Astrocyte (in vitro differentiated cells and primary cell): Measurements from ENCODE around the gene ID1. TPM values are rescaled to one million over a fixed set of nuclear protein-coding genes. Genes with fewer than 3 reads are reported as not detected.
"Not testable (repeated sequence)": the region's sequence is repeated elsewhere in the genome, so short reads cannot be mapped to it uniquely, and the experiment has no call there.

Experiments
- DNase-seq: peaks from one replicate; pipeline ENCODE4 v3.0.0-alpha.2; 2010; ENCODE audit warnings: low read depth
- FAIRE-seq: peaks from 2 replicates; lab custom pipeline; 2011; peaks lifted over from hg19 to GRCh38; lab: Jason Lieb, UNC
- H2AFZ ChIP-seq: 2 replicates; pipeline ENCODE4 v1.6.0; 2012; ENCODE audit warnings: low read depth, low read length, inconsistent platforms
- H3K27ac ChIP-seq: 2 replicates; pipeline ENCODE4 v1.5.1; 2011; ENCODE audit warnings: low read depth, low read length, inconsistent platforms
- H3K27me3 ChIP-seq: 2 replicates; pipeline ENCODE4 v1.6.0; 2011; ENCODE audit warnings: low read length, inconsistent platforms; ENCODE audit not compliant: insufficient read depth
- H3K36me3 ChIP-seq: 2 replicates; pipeline ENCODE4 v1.5.1; 2011; ENCODE audit warnings: low read length, inconsistent platforms; ENCODE audit not compliant: insufficient read depth
- H3K4me1 ChIP-seq: 2 replicates; pipeline ENCODE4 v1.5.1; 2011; ENCODE audit warnings: low read length, inconsistent platforms; ENCODE audit not compliant: insufficient read depth
- H3K4me2 ChIP-seq: 2 replicates; pipeline ENCODE4 v1.6.0; 2012; ENCODE audit warnings: low read length, inconsistent platforms
- H3K4me3 ChIP-seq: 2 replicates; pipeline ENCODE4 v1.5.1; 2011; ENCODE audit warnings: low read depth, mild to moderate bottlenecking, low read length, inconsistent platforms; ENCODE audit not compliant: insufficient read depth
- H3K79me2 ChIP-seq: 2 replicates; pipeline ENCODE4 v1.6.0; 2012; ENCODE audit warnings: mild to moderate bottlenecking, low read length, inconsistent platforms; ENCODE audit not compliant: insufficient read depth
- H3K9ac ChIP-seq: 2 replicates; pipeline ENCODE4 v1.6.0; 2012; ENCODE audit warnings: mild to moderate bottlenecking, low read length, inconsistent platforms
- H3K9me3 ChIP-seq: 2 replicates; pipeline ENCODE4 v1.5.1; 2012; ENCODE audit warnings: low read depth, mild to moderate bottlenecking, low read length, inconsistent platforms; ENCODE audit not compliant: insufficient read depth
- H4K20me1 ChIP-seq: 2 replicates; pipeline ENCODE4 v1.6.0; 2012; ENCODE audit warnings: low read length, inconsistent platforms; ENCODE audit not compliant: insufficient read depth
- H3K27ac Mint-ChIP-seq: one replicate; pipeline ENCODE4 v1.8.0; 2021; ENCODE audit warnings: mild to moderate bottlenecking, mixed read lengths; ENCODE audit not compliant: unreplicated experiment
- H3K27me3 Mint-ChIP-seq: one replicate; pipeline ENCODE4 v1.8.0; 2021; ENCODE audit warnings: low read depth, mixed read lengths; ENCODE audit not compliant: unreplicated experiment
- H3K36me3 Mint-ChIP-seq: one replicate; pipeline ENCODE4 v1.8.0; 2021; ENCODE audit warnings: low read depth, mixed read lengths; ENCODE audit not compliant: unreplicated experiment
- H3K4me1 Mint-ChIP-seq: one replicate; pipeline ENCODE4 v1.8.0; 2021; ENCODE audit warnings: low read depth, mixed read lengths; ENCODE audit not compliant: unreplicated experiment
- H3K4me3 Mint-ChIP-seq: one replicate; pipeline ENCODE4 v1.8.0; 2021; ENCODE audit warnings: mild to moderate bottlenecking, moderate library complexity, mixed read lengths; ENCODE audit not compliant: unreplicated experiment
- H3K9me3 Mint-ChIP-seq: one replicate; pipeline ENCODE4 v1.8.0; 2021; ENCODE audit warnings: mild to moderate bottlenecking, mixed read lengths; ENCODE audit not compliant: unreplicated experiment
- EZH2 ChIP-seq: IDR thresholded peaks from 2 replicates; pipeline ENCODE4 v1.6.1; 2012; ENCODE audit warnings: mild to moderate bottlenecking, low read length, inconsistent platforms; ENCODE audit not compliant: insufficient read depth
- total RNA-seq: library from RNA; stranded (reverse); gene quantifications from 2 replicates; pipeline ENCODE4 v1.2.1, GENCODE V29; 2021
- TF ChIP-seq, protein P1 (sequence below): IDR thresholded peaks from 2 replicates; pipeline ENCODE4 v1.5.1; 2011; ENCODE audit warnings: low read depth, mild to moderate bottlenecking, inconsistent platforms, low read length, moderate library complexity; ENCODE audit not compliant: insufficient read depth

The ID1 gene
- total RNA-seq, 1 donor from 2014 or later = 73.7 TPM

GRCh38 chr20:31572701-31573554 is 32.2 kb upstream of the ID1 start:
- no peak for FAIRE-seq
- H2AFZ ChIP-seq = peak overlapping the region; percentile 35
- no peak for TF ChIP-seq EZH2
- TF ChIP-seq, protein P1, sequence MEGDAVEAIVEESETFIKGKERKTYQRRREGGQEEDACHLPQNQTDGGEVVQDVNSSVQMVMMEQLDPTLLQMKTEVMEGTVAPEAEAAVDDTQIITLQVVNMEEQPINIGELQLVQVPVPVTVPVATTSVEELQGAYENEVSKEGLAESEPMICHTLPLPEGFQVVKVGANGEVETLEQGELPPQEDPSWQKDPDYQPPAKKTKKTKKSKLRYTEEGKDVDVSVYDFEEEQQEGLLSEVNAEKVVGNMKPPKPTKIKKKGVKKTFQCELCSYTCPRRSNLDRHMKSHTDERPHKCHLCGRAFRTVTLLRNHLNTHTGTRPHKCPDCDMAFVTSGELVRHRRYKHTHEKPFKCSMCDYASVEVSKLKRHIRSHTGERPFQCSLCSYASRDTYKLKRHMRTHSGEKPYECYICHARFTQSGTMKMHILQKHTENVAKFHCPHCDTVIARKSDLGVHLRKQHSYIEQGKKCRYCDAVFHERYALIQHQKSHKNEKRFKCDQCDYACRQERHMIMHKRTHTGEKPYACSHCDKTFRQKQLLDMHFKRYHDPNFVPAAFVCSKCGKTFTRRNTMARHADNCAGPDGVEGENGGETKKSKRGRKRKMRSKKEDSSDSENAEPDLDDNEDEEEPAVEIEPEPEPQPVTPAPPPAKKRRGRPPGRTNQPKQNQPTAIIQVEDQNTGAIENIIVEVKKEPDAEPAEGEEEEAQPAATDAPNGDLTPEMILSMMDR = no peak

DNA sequence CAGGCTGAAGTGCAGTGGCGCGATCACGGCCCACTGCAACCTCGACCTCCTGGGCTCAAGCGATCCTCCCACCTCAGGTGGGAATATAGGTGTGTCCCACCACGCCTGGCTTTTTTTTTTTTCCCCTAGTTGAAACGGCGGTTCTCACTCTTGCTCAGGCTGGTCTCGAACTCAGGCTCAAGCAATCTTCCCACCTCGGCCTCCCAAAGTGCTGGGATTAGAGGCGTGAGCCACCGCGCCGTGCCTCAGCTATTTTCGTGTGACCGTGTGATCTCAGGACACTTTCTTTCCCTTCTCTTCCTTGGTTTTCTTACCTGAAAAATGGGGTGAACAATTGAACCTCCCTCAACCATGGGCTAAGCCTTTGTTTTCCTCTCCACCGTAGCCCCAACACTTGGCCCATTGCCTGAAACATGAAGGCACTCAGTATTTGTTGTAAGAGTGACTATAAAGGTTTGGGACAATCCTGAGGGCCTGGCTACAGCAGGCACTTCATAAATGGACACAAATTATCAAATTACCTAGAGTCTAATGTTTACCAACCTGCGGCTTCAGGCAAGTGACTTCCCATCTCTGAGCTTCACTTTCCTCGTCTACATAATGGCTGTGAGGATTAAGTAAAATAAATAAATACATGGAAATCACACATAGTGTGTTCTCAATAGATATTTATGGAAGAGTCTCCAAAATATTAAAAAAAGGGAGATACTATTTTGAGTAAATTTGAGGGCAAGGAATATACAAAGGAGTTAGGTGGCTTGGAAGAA is 31.4 kb upstream of the ID1 start:
- Histone ChIP-seq H3K79me2 (no peaks in the 10 kb centered on the region), H3K4me3 (peak overlapping the region; percentile 61), H4K20me1 (no peaks in the 10 kb centered on the region), H3K4me2 (peak overlapping the region; percentile 97), H3K4me1 (peaks cover 43% of the 10 kb centered on the region), H3K27ac (peak overlapping the region; percentile 83), H2AFZ (peak overlapping the region; percentile 35), H3K9ac (peak overlapping the region; percentile 82), H3K9me3 (no peaks in the 10 kb centered on the region), H3K27me3 (no peaks in the 10 kb centered on the region), H3K36me3 (no peaks in the 10 kb centered on the region)
- H3K9me3 Mint-ChIP-seq = no peaks in the 10 kb centered on the region
- DNase-seq = no peak
- H3K4me3 Mint-ChIP-seq = peak overlapping the region; percentile 79
- H3K27me3 Mint-ChIP-seq = peaks cover 2% of the 10 kb centered on the region
- peaks cover 2% of the 10 kb centered on the region for H3K36me3 Mint-ChIP-seq
- FAIRE-seq = no peak
- H3K4me1 Mint-ChIP-seq = peaks cover 30% of the 10 kb centered on the region
- peak overlapping the region; percentile 92 for H3K27ac Mint-ChIP-seq
- TF ChIP-seq, protein P1 = no peak

More at GRCh38 chr20:31572701-31573554, 32.2 kb upstream of the ID1 start:
- Histone ChIP-seq H3K27ac (peak overlapping the region; percentile 83), H3K9me3 (no peaks in the 10 kb centered on the region), H3K4me3 (peak overlapping the region; percentile 61), H3K4me2 (peak overlapping the region; percentile 97), H3K9ac (peak overlapping the region; percentile 82), H3K4me1 (peaks cover 51% of the 10 kb centered on the region), H3K27me3 (no peaks in the 10 kb centered on the region), H4K20me1 (no peaks in the 10 kb centered on the region), H3K36me3 (no peaks in the 10 kb centered on the region), H3K79me2 (no peaks in the 10 kb centered on the region)
- Mint-ChIP-seq H3K4me1 (peaks cover 35% of the 10 kb centered on the region), H3K27me3 (peaks cover 2% of the 10 kb centered on the region), H3K9me3 (no peaks in the 10 kb centered on the region), H3K36me3 (peaks cover 4% of the 10 kb centered on the region), H3K4me3 (peak overlapping the region; percentile 79), H3K27ac (peak overlapping the region; percentile 92)
- peak; percentile 94 for DNase-seq

DNA sequence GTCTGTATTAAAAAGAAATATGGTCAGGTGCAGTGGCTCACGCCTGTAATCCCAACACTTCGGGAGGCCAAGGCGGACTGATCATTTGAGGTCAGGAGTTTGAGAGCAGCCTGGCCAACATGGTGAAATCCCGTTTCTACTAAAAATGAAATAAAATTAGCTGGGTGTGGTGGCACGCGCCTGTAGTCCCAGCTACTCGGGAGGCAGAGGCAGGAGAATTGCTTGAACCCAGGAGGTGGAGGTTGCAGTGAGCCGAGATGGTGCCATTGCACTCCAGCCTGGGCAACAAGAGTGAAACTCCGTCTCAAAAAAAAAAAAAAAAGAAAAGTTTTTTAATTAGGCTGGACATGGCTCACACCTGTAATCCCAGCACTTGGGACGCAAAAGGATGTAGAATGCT is 30.1 kb upstream of the ID1 start:
- H2AFZ ChIP-seq, H3K4me3 Mint-ChIP-seq, H4K20me1 ChIP-seq, H3K36me3 ChIP-seq, H3K9me3 Mint-ChIP-seq, H3K27me3 Mint-ChIP-seq, H3K27ac Mint-ChIP-seq, H3K36me3 Mint-ChIP-seq, H3K27me3 ChIP-seq, H3K79me2 ChIP-seq, H3K4me2 ChIP-seq, H3K4me3 ChIP-seq, H3K9ac ChIP-seq, DNase-seq, H3K27ac ChIP-seq, H3K9me3 ChIP-seq, FAIRE-seq: not testable (repeated sequence)
- peaks cover 19% of the 10 kb centered on the region for H3K4me1 Mint-ChIP-seq
- peaks cover 30% of the 10 kb centered on the region for H3K4me1 ChIP-seq
